ENCODE measurements around the gene SAPCD2. TPM values are rescaled to one million over a fixed set of nuclear protein-coding genes. Genes with fewer than 3 reads are reported as not detected.

The SAPCD2 gene
- total RNA-seq, 1 donor: 5.2 TPM

DNA sequence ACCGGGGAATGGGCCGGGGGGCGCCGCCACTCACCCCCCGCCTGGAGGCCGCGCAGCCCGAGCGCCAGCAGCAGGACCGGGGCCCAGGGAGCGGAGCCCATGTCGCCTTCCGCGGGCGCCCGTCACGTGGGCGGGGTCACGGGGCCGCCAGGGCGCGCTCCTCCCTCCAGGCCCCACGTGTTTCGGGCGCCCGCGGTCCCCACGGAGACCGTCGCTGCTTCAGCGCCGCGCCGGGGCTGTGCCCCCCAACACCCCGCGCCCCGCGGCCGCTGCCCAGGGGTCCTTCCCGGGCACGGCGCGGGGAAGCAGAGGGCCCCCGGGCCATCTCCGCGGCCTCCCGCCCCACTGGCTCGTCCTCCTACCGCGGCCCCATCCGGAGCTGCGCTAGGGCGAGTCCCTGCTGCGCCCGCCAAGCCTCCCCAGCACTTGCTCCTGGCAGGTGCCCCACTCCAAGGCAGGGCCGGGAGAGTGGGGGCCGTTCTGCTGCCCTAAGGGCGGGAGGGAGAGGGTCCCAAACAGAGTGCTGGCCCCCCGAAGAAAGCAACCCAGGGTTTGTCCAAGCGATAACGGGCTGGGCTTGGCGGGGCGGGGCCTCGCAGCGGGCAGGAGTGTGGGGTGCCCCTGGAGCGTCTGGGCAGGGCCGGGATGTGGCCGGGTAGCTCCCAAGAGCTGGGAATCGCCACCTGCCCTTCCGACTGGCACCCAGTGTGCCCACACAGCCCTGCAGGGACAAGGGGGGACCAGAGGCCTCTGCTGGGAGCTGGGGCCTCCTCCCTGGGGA lies 44.4 kb upstream of the SAPCD2 start, which contains the start of gene DPP7:
Gene DPP7, minus strand, starts transcription at position 121 of the 781 bp plus-strand sequence. Its CDS starts 20 bp downstream, at position 101.
- peak within 1 kb of the TSS; percentile 63 for H3K4me3 ChIP-seq (ENCODE audit: low read depth, low read length)
- no peak for TF ChIP-seq CTCF (IDR thresholded peaks at IDR 0.05; ENCODE audit: insufficient read depth, low read depth, low read length)
- DNase-seq (ENCODE audit: low read depth): peak; percentile 51

DNA sequence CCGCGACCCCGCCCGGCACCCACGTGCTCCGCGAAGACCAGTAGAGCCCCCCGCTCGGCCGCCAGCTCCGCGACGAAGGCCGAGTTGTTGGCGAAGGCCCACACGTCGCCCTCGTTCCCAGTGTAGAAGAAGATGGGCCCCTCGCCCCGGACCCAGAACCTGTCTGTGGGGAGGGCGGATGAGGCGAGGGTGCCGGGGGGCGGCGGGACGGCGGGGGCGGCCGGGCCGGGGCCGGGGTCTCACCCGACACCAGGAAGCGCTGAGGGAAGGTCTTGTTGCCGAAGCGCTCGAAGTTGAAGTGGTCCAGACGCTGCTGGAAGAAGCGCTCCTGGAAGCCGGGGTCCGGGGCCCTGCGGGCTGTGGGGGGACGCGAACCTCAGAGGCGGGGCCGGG lies 43.9 kb upstream of the SAPCD2 start:
- peak overlapping the region; percentile 63 for H3K4me3 ChIP-seq (ENCODE audit: low read depth, low read length)
- TF ChIP-seq CTCF (IDR thresholded peaks at IDR 0.05; ENCODE audit: insufficient read depth, low read depth, low read length): no peak
- DNase-seq (ENCODE audit: low read depth): no peak

GRCh38 chr9:137113385-137114159 lies 43.2 kb upstream of the SAPCD2 start:
- TF ChIP-seq CTCF (IDR thresholded peaks at IDR 0.05; ENCODE audit: insufficient read depth, low read depth, low read length): no peak
- peak overlapping the region; percentile 63 for H3K4me3 ChIP-seq (ENCODE audit: low read depth, low read length)
- peak; percentile 12 for DNase-seq (ENCODE audit: low read depth)

DNA sequence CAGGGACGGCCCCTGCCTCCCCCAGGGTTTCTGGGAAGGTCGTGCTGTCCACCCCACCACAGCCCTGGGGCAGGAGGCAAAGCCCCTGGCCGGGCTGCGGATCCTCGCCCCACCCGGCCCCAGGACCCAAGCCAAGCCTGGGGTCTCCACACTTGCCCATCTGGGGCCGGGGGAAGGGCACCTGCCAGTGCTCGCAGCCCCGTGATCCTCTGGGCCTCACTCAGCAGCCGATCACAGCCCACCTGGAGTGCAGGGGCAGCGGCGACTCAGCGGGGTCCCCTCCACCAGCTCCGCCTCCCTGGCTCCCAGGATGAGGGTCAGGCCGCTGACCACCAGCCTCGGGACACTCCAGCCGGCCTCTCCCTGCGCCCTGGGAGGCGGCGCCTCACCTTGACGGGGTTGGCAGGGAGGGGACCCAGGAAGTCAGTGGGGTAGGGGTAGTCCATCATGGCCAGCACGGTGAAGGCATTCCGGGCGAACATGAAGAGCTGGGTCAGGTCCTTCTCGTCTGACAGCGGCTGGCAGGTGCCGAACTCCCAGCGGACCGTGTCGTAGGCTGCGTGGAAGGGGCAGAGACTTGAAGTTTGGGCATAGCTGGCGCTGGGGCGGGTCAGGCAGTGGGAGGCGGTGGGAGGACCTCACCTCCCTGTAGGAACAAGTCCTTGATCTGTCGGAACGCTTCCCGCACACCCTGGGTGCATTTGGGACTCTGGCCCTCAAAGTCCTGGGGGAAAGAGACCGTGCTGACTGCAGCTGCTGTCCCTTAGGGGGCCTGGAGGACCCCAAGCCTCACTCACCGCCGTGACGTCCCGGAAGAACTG lies 42.4 kb upstream of the SAPCD2 start:
- no peak for DNase-seq (ENCODE audit: low read depth)
- TF ChIP-seq CTCF (IDR thresholded peaks at IDR 0.05; ENCODE audit: insufficient read depth, low read depth, low read length): no peak
- no peak overlapping the region for H3K4me3 ChIP-seq (ENCODE audit: low read depth, low read length)

DNA sequence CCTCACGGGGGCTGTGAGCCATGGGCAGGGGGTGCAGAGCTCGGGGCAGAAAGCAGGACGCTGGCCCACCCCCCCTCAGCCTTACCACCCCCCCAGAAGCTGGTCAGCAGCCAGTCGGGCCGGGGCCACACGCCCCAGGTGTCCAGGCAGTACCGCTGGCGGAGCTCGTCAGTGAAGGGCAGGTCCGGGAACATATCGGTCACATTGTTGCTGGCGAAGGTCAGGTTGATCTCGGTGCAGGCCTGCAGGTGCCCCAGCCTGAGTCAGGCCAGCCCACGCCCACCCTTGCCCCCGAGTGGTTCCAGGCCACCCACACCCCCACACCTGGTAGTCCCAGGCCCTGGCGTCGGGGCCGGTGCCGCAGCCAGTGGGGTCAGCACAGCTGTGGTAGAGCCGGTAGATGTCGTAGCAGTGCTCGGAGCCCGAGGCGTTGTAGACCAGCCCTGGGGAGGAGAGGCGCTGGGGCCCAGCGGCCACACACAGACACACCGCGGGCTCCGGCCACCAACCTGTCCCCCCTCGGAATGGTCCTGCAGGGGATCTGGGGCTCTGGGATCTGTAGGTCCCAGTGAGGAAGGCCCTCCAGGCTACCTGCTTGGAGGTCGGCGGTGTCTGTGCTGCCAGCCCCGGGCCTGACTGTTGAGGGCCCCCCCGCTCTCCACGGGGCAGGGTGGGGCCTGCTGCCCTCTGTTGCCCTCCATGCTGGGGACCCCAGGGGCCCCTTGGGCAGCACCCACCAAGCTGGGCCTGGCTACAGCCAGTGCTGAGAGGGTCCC lies 41.6 kb upstream of the SAPCD2 start:
- no peak for DNase-seq (ENCODE audit: low read depth)
- no peak overlapping the region for H3K4me3 ChIP-seq (ENCODE audit: low read depth, low read length)
- TF ChIP-seq CTCF (IDR thresholded peaks at IDR 0.05; ENCODE audit: insufficient read depth, low read depth, low read length): no peak

Measured in fibroblast of villous mesenchyme (primary cell).